NCI-H1417 (cell line): Measurements from ENCODE around the gene KLHL8.
"Not testable (repeated sequence)": the region's sequence is repeated elsewhere in the genome, so short reads cannot be mapped to it uniquely, and the experiment has no call there.

Experiments used
- DNase-seq, 3 experiments: peaks; one replicate each; lab custom pipeline; 2025; lab: John Stamatoyannopoulos, UW

The KLHL8 gene

GRCh38 chr4:87179751-87180150 lies 40.7 kb downstream of the KLHL8 start:
- no peak for DNase-seq

- no peak for DNase-seq
These were observed 45.7 kb downstream of the KLHL8 start for GRCh38 chr4:87174672-87175071.

- DNase-seq = no peak
These were observed 48.5 kb downstream of the KLHL8 start for GRCh38 chr4:87171944-87172343.

GRCh38 chr4:87166296-87166854 lies 54.0 kb downstream of the KLHL8 start:
- DNase-seq = no peak

- no peak for DNase-seq
These were observed 54.5 kb downstream of the KLHL8 start for GRCh38 chr4:87165892-87166291.

- no peak for DNase-seq
These were observed 67.1 kb downstream of the KLHL8 start for GRCh38 chr4:87153078-87153870.

GRCh38 chr4:87152310-87153041 lies 67.9 kb downstream of the KLHL8 start:
- no peak for DNase-seq

GRCh38 chr4:87151730-87152129 lies 68.7 kb downstream of the KLHL8 start:
- DNase-seq = no peak

GRCh38 chr4:87150498-87151261 lies 69.7 kb downstream of the KLHL8 start:
- peak; percentile 61 to 93 (median 88) for DNase-seq

- DNase-seq = no peak
These were observed 73.3 kb downstream of the KLHL8 start for GRCh38 chr4:87147116-87147515.

- DNase-seq = not testable (repeated sequence)
These were observed 74.5 kb downstream of the KLHL8 start for GRCh38 chr4:87145934-87146333.

GRCh38 chr4:87144356-87144755 lies 76.1 kb downstream of the KLHL8 start:
- DNase-seq = no peak

GRCh38 chr4:87141428-87141827 lies 79.0 kb downstream of the KLHL8 start:
- no peak for DNase-seq

- DNase-seq = no peak
These were observed 86.3 kb downstream of the KLHL8 start for GRCh38 chr4:87134122-87134521.

GRCh38 chr4:87133183-87133582 lies 87.2 kb downstream of the KLHL8 start:
- DNase-seq = no peak

GRCh38 chr4:87132035-87132434 lies 88.4 kb downstream of the KLHL8 start:
- no peak for DNase-seq

- no peak for DNase-seq
These were observed 89.3 kb downstream of the KLHL8 start for GRCh38 chr4:87130985-87131703.

GRCh38 chr4:87129681-87130080 lies 90.7 kb downstream of the KLHL8 start:
- DNase-seq = no peak

- DNase-seq = no peak
These were observed 92.3 kb downstream of the KLHL8 start for GRCh38 chr4:87128006-87128705.

- DNase-seq = no peak
These were observed 94.4 kb downstream of the KLHL8 start for GRCh38 chr4:87126056-87126455.

GRCh38 chr4:87122252-87122651 lies 98.2 kb downstream of the KLHL8 start:
- DNase-seq = no peak
